Neural cell (in vitro differentiated cells): ENCODE measurements around the gene CCT5. TPM values are rescaled to one million over a fixed set of nuclear protein-coding genes. Genes with fewer than 3 reads are reported as not detected.

Experiments
- H2AFZ ChIP-seq: fragments of 200-600, 300-800 bp; sonication (generic), shearing (Covaris generic); 2 replicates; pipeline ENCODE4 v1.6.0; 2014; ENCODE audit warnings: low read depth, mild to moderate bottlenecking, antibody characterized with exemption, low read length, moderate library complexity
- H3F3A ChIP-seq: fragments of 200-600 bp; shearing (Covaris generic); 2 replicates; pipeline ENCODE4 v1.6.1; 2016; ENCODE audit warnings: mild to moderate bottlenecking, moderate library complexity, mixed read lengths, antibody characterized with exemption, low read length; ENCODE audit not compliant: insufficient read depth, poor library complexity, severe bottlenecking
- H3K27ac ChIP-seq: fragments of 200-600, 300-800 bp; sonication (generic), shearing (Covaris generic); 2 replicates; pipeline ENCODE4 v1.5.1; 2014; ENCODE audit warnings: mild to moderate bottlenecking, low read length, moderate library complexity
- H3K27me3 ChIP-seq: fragments of 300-800, 200-600 bp; sonication (generic), shearing (Covaris generic); 2 replicates; pipeline ENCODE4 v1.6.0; 2014; ENCODE audit warnings: mild to moderate bottlenecking, low read depth, low read length, moderate library complexity; ENCODE audit not compliant: insufficient read depth
- H3K36me3 ChIP-seq: fragments of 300-800, 200-600 bp; sonication (generic), shearing (Covaris generic); 2 replicates; pipeline ENCODE4 v1.5.1; 2014; ENCODE audit warnings: mild to moderate bottlenecking, antibody characterized with exemption, low read length, moderate library complexity; ENCODE audit not compliant: insufficient read depth
- H3K4me2 ChIP-seq: fragments of 300-800, 200-600 bp; sonication (generic), shearing (Covaris generic); 2 replicates; pipeline ENCODE4 v1.6.0; 2014; ENCODE audit warnings: mild to moderate bottlenecking, low read length
- H3K4me3 ChIP-seq: fragments of 300-800, 200-600 bp; sonication (generic), shearing (Covaris generic); 2 replicates; pipeline ENCODE4 v1.5.1; 2014; ENCODE audit warnings: mild to moderate bottlenecking, low read length, moderate library complexity
- H3K79me2 ChIP-seq: fragments of 200-600 bp; shearing (Covaris generic); replicated peaks from 2 replicates; pipeline ENCODE4 v1.6.0; 2014; ENCODE audit warnings: mild to moderate bottlenecking, low read length, moderate library complexity; ENCODE audit not compliant: insufficient read depth
- H3K9ac ChIP-seq: fragments of 300-800, 200-600 bp; sonication (generic), shearing (Covaris generic); 2 replicates; pipeline ENCODE4 v1.6.1; 2016; ENCODE audit warnings: mild to moderate bottlenecking, low read length, mixed read lengths
- H3K9me2 ChIP-seq: fragments of 200-600 bp; shearing (Covaris generic); 2 replicates; pipeline ENCODE4 v1.6.1; 2016; ENCODE audit warnings: mild to moderate bottlenecking, low read length, mixed read lengths; ENCODE audit not compliant: insufficient read depth
- H3K9me3 ChIP-seq: fragments of 200-600, 300-800 bp; sonication (generic), shearing (Covaris generic); 2 replicates; pipeline ENCODE4 v1.6.1; 2016; ENCODE audit warnings: mild to moderate bottlenecking, mixed run types, low read length, moderate library complexity, mixed read lengths
- H4K20me1 ChIP-seq: fragments of 200-600 bp; shearing (Covaris generic); 2 replicates; pipeline ENCODE4 v1.6.1; 2016; ENCODE audit warnings: mild to moderate bottlenecking, mixed run types; ENCODE audit not compliant: insufficient read depth
- CTCF ChIP-seq: fragments of 450-650 bp; IDR thresholded peaks from 2 replicates; pipeline ENCODE4 v1.5.1; 2014; ENCODE audit warnings: antibody characterized with exemption, mild to moderate bottlenecking, moderate library complexity; ENCODE audit not compliant: poor library complexity, severe bottlenecking
- EP300 ChIP-seq: fragments of 450-650 bp; conservative IDR thresholded peaks from 2 replicates; pipeline ENCODE4 v1.6.1; 2014; ENCODE audit warnings: antibody characterized with exemption, mild to moderate bottlenecking, moderate library complexity; ENCODE audit not compliant: poor library complexity, severe bottlenecking
- EZH2 ChIP-seq: fragments of 200-600, 300-800 bp; shearing (Covaris generic), sonication (generic); IDR thresholded peaks from 2 replicates; pipeline ENCODE4 v1.6.1; 2014; ENCODE audit warnings: antibody characterized with exemption, low read length, borderline replicate concordance, mild to moderate bottlenecking; ENCODE audit not compliant: insufficient read depth, poor library complexity, severe bottlenecking
- MXI1 ChIP-seq: fragments of 450-650 bp; conservative IDR thresholded peaks from 2 replicates; pipeline ENCODE4 v1.6.1; 2014; ENCODE audit warnings: antibody characterized with exemption, mild to moderate bottlenecking; ENCODE audit not compliant: poor library complexity, severe bottlenecking
- POLR2AphosphoS5 ChIP-seq: IDR thresholded peaks from 2 replicates; pipeline ENCODE4 v1.6.1; 2012
- RAD21 ChIP-seq: fragments of 450-650 bp; conservative IDR thresholded peaks from 2 replicates; pipeline ENCODE4 v1.6.1; 2014; ENCODE audit warnings: antibody characterized with exemption, mild to moderate bottlenecking, moderate library complexity
- SMC3 ChIP-seq: fragments of 450-650 bp; conservative IDR thresholded peaks from 2 replicates; pipeline ENCODE4 v1.6.1; 2014; ENCODE audit warnings: antibody characterized with exemption, mild to moderate bottlenecking, moderate library complexity; ENCODE audit not compliant: poor library complexity
- TAF1 ChIP-seq: IDR thresholded peaks from 2 replicates; pipeline ENCODE4 v1.6.1; 2012; ENCODE audit warnings: low read depth
- polyA plus RNA-seq: library from polyadenylated mRNA; depleted of rRNA; stranded (reverse); fragments of >200 nt; gene quantifications from 2 replicates; pipeline ENCODE4 v1.2.3, GENCODE V29; 2014
- TF ChIP-seq, protein P1 (sequence below): IDR thresholded peaks from 2 replicates; pipeline ENCODE4 v1.6.1; 2012; ENCODE audit warnings: borderline replicate concordance

Gene CCT5
- polyA plus RNA-seq, 1 donor from 2014 or later: 455 TPM

- Histone ChIP-seq H3K9ac (no peak overlapping the region), H3K9me2 (no peaks in the 10 kb centered on the region), H3K79me2 (no peaks in the 10 kb centered on the region), H3K4me3 (no peak overlapping the region), H3K4me2 (no peak overlapping the region), H3F3A (no peaks in the 10 kb centered on the region), H3K36me3 (no peaks in the 10 kb centered on the region), H2AFZ (no peak overlapping the region), H3K9me3 (no peaks in the 10 kb centered on the region), H4K20me1 (no peaks in the 10 kb centered on the region), H3K27ac (no peak overlapping the region), H3K27me3 (no peaks in the 10 kb centered on the region)
- no peak for TF ChIP-seq TAF1
- no peak for TF ChIP-seq MXI1
- TF ChIP-seq EP300: no peak
- TF ChIP-seq EZH2: no peak
- no peak for TF ChIP-seq RAD21
Measured at GRCh38 chr5:10290438-10290837, 40.4 kb downstream of the CCT5 start.

DNA sequence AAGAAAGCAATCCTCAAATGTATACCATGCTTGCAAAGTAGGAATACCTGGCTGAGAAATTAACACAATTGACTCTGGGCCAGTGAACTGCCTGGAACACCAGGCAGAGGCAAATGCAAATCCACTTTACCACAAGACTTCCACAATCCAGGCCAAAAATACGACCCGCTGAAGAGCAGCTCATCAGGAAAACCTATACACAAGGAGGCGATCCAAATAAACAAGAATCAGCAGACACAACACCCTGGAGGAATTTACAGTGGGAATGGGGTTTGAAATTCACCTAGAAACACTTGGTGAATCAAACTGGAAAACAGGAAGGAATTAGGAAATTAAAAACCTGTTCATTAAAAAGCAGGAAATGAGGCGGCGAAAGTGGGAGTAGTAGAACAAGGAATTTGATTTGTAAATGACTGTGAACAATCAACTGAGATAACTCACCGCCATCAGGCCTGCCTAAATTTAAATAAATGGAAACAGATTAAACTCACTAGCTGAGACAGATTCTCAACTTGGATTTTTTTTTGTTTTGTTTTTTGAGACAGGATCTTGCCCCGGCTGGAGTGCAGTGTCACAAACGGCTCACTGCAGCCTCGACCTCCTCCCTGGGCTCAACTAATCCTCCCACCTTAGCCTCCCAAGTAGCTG, 41.7 kb downstream of the CCT5 start:
- Histone ChIP-seq H3K9me2 (no peaks in the 10 kb centered on the region), H3K4me3 (no peak overlapping the region), H3K27me3 (no peaks in the 10 kb centered on the region), H3K36me3 (no peaks in the 10 kb centered on the region), H3F3A (no peaks in the 10 kb centered on the region), H4K20me1 (no peaks in the 10 kb centered on the region), H3K9ac (no peak overlapping the region), H3K79me2 (no peaks in the 10 kb centered on the region), H3K9me3 (no peaks in the 10 kb centered on the region), H3K4me2 (no peak overlapping the region), H2AFZ (no peak overlapping the region), H3K27ac (no peak overlapping the region)
- TF ChIP-seq RAD21 (no peak), EP300 (no peak), TAF1 (no peak), CTCF (no peak), POLR2AphosphoS5 (no peak), SMC3 (no peak), MXI1 (no peak), EZH2 (no peak)
- TF ChIP-seq, protein P1, sequence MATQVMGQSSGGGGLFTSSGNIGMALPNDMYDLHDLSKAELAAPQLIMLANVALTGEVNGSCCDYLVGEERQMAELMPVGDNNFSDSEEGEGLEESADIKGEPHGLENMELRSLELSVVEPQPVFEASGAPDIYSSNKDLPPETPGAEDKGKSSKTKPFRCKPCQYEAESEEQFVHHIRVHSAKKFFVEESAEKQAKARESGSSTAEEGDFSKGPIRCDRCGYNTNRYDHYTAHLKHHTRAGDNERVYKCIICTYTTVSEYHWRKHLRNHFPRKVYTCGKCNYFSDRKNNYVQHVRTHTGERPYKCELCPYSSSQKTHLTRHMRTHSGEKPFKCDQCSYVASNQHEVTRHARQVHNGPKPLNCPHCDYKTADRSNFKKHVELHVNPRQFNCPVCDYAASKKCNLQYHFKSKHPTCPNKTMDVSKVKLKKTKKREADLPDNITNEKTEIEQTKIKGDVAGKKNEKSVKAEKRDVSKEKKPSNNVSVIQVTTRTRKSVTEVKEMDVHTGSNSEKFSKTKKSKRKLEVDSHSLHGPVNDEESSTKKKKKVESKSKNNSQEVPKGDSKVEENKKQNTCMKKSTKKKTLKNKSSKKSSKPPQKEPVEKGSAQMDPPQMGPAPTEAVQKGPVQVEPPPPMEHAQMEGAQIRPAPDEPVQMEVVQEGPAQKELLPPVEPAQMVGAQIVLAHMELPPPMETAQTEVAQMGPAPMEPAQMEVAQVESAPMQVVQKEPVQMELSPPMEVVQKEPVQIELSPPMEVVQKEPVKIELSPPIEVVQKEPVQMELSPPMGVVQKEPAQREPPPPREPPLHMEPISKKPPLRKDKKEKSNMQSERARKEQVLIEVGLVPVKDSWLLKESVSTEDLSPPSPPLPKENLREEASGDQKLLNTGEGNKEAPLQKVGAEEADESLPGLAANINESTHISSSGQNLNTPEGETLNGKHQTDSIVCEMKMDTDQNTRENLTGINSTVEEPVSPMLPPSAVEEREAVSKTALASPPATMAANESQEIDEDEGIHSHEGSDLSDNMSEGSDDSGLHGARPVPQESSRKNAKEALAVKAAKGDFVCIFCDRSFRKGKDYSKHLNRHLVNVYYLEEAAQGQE: no peak
